ENCODE results near the gene UBR4.

Gene UBR4

GRCh38 chr1:19072285-19072981, 137.6 kb downstream of the UBR4 start:
- DNase-seq (ENCODE audit: low spot score): no peak

GRCh38 chr1:19071674-19072281, 138.3 kb downstream of the UBR4 start:
- no peak for DNase-seq (ENCODE audit: low spot score)

- no peak for DNase-seq (ENCODE audit: low spot score)
These were observed 139.0 kb downstream of the UBR4 start for GRCh38 chr1:19070891-19071621.

- DNase-seq (ENCODE audit: low spot score): no peak
These were observed 139.8 kb downstream of the UBR4 start for GRCh38 chr1:19070197-19070651.

- DNase-seq (ENCODE audit: low spot score): no peak
These were observed 141.3 kb downstream of the UBR4 start for GRCh38 chr1:19068639-19069276.

- DNase-seq (ENCODE audit: low spot score): no peak
These were observed 142.0 kb downstream of the UBR4 start for GRCh38 chr1:19067912-19068638.

GRCh38 chr1:19067182-19067911, 142.7 kb downstream of the UBR4 start:
- peak; percentile 29 for DNase-seq (ENCODE audit: low spot score)

GRCh38 chr1:19066874-19067181, 143.2 kb downstream of the UBR4 start:
- no peak for DNase-seq (ENCODE audit: low spot score)

GRCh38 chr1:19066248-19066873, 143.7 kb downstream of the UBR4 start:
- DNase-seq (ENCODE audit: low spot score): no peak

GRCh38 chr1:19065526-19066247, 144.4 kb downstream of the UBR4 start:
- DNase-seq (ENCODE audit: low spot score): no peak

- DNase-seq (ENCODE audit: low spot score): no peak
These were observed 145.1 kb downstream of the UBR4 start for GRCh38 chr1:19064906-19065450.

- DNase-seq (ENCODE audit: low spot score): no peak
These were observed 146.9 kb downstream of the UBR4 start for GRCh38 chr1:19063122-19063521.

GRCh38 chr1:19062258-19063029, 147.6 kb downstream of the UBR4 start:
- no peak for DNase-seq (ENCODE audit: low spot score)

GRCh38 chr1:19061798-19062197, 148.3 kb downstream of the UBR4 start:
- no peak for DNase-seq (ENCODE audit: low spot score)

- no peak for DNase-seq (ENCODE audit: low spot score)
These were observed 148.7 kb downstream of the UBR4 start for GRCh38 chr1:19061343-19061742.

GRCh38 chr1:19059773-19060172, 150.3 kb downstream of the UBR4 start:
- DNase-seq (ENCODE audit: low spot score): no peak

- DNase-seq (ENCODE audit: low spot score): no peak
These were observed 151.6 kb downstream of the UBR4 start for GRCh38 chr1:19058476-19058797.

GRCh38 chr1:19057784-19058475, 152.1 kb downstream of the UBR4 start:
- no peak for DNase-seq (ENCODE audit: low spot score)

Data from cerebellar cortex (tissue), 1 donor.